ENCODE data around the gene MMRN2. TPM values are rescaled to one million over a fixed set of nuclear protein-coding genes. Genes with fewer than 3 reads are reported as not detected.
"Not testable (repeated sequence)": the region's sequence is repeated elsewhere in the genome, so short reads cannot be mapped to it uniquely, and the experiment has no call there.

Gene MMRN2
- total RNA-seq, 1 donor from 2014 or later, result 0.40 TPM

DNA sequence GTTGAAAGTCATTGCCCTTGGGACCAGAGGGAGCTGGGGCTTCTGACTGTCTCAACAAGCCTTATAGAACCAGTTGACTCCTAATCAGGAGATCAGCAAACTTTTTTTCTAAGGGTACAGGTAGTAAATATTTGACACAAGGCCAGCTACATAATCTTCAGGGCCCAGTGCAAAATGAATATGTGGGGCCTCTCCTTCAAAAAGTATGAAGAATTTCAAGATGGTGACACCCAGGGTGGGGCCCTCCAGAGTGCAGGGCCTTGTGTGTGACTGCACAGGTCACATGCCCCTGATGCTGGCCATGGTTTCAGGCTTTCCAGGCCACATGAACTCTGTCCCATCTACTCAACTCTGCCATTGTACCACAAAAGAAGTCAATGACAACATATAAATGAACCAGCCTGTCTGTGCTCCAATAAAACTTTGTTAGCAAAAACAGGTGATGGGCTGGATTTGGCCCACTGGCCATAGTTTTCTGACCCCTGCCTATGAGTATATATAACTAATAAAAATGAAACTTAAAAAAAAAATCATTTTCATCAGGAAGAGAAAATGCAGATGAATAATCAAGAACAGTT lies 6.1 kb downstream of the MMRN2 start:
- peaks cover 36% of the 10 kb centered on the region for H3K4me1 Mint-ChIP-seq
- no peaks in the 10 kb centered on the region for H3K27me3 Mint-ChIP-seq (ENCODE audit: low read depth)
- peaks cover 14% of the 10 kb centered on the region for H3K9me3 Mint-ChIP-seq
- no peak overlapping the region for H3K4me3 Mint-ChIP-seq
- peaks cover 12% of the 10 kb centered on the region for H3K36me3 Mint-ChIP-seq (ENCODE audit: low read depth)
- DNase-seq (ENCODE audit: low read depth, low spot score), result no peak
- TF ChIP-seq, protein P1, sequence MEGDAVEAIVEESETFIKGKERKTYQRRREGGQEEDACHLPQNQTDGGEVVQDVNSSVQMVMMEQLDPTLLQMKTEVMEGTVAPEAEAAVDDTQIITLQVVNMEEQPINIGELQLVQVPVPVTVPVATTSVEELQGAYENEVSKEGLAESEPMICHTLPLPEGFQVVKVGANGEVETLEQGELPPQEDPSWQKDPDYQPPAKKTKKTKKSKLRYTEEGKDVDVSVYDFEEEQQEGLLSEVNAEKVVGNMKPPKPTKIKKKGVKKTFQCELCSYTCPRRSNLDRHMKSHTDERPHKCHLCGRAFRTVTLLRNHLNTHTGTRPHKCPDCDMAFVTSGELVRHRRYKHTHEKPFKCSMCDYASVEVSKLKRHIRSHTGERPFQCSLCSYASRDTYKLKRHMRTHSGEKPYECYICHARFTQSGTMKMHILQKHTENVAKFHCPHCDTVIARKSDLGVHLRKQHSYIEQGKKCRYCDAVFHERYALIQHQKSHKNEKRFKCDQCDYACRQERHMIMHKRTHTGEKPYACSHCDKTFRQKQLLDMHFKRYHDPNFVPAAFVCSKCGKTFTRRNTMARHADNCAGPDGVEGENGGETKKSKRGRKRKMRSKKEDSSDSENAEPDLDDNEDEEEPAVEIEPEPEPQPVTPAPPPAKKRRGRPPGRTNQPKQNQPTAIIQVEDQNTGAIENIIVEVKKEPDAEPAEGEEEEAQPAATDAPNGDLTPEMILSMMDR (conservative IDR thresholded peaks at IDR 0.05), result no peak
- no peak overlapping the region for H3K27ac Mint-ChIP-seq (ENCODE audit: unreplicated experiment)

DNA sequence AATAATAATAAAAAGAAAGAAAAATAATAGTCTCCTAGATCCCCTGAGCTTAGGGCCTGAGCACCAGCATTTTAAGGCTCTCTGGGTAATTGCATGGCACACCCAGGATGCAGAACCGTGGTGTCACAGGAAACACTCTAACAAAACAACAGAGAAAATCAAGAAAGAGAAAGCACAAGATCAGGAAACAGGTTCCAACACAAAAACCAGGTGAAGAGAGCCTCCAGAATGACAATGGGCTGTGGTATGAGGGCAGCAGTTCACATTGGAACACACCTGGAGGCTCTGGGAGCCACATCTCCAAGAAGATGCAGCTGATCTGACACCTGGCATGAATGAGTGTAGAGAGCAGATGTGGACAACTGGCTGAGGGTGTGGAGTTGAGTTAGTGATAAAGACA lies 7.1 kb downstream of the MMRN2 start:
- Mint-ChIP-seq H3K9me3 (peaks cover 14% of the 10 kb centered on the region), H3K27me3 (ENCODE audit: low read depth) (no peaks in the 10 kb centered on the region), H3K27ac (ENCODE audit: unreplicated experiment) (no peak overlapping the region), H3K4me1 (peaks cover 37% of the 10 kb centered on the region), H3K4me3 (no peak overlapping the region), H3K36me3 (ENCODE audit: low read depth) (peaks cover 12% of the 10 kb centered on the region)
- TF ChIP-seq, protein P1 (conservative IDR thresholded peaks at IDR 0.05), result no peak
- no peak for DNase-seq (ENCODE audit: low read depth, low spot score)

DNA sequence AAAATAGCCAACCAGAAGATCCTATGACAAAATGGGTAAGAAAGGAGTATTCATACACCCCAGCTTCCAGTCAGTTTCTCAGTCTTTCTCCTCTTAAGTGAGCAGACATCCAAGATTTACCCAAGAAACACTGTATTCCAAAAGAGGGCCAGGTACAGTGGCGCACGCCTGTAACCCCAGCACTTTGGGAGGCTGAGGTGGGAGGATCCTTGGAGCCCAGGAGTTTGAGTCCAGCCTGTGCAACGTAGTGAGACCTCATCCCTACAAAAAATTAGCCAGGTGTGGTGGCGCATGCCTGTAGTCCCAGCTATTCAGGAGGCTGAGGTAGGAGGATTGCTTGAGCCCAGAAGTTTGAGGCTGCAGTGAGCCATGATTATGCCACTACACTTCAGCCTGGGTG lies 9.6 kb downstream of the MMRN2 start:
- not testable (repeated sequence) for DNase-seq (ENCODE audit: low read depth, low spot score); H3K4me3 Mint-ChIP-seq; H3K27me3 Mint-ChIP-seq (ENCODE audit: low read depth); H3K36me3 Mint-ChIP-seq (ENCODE audit: low read depth); H3K27ac Mint-ChIP-seq (ENCODE audit: unreplicated experiment); H3K9me3 Mint-ChIP-seq
- peaks cover 13% of the 10 kb centered on the region for H3K4me1 Mint-ChIP-seq

DNA sequence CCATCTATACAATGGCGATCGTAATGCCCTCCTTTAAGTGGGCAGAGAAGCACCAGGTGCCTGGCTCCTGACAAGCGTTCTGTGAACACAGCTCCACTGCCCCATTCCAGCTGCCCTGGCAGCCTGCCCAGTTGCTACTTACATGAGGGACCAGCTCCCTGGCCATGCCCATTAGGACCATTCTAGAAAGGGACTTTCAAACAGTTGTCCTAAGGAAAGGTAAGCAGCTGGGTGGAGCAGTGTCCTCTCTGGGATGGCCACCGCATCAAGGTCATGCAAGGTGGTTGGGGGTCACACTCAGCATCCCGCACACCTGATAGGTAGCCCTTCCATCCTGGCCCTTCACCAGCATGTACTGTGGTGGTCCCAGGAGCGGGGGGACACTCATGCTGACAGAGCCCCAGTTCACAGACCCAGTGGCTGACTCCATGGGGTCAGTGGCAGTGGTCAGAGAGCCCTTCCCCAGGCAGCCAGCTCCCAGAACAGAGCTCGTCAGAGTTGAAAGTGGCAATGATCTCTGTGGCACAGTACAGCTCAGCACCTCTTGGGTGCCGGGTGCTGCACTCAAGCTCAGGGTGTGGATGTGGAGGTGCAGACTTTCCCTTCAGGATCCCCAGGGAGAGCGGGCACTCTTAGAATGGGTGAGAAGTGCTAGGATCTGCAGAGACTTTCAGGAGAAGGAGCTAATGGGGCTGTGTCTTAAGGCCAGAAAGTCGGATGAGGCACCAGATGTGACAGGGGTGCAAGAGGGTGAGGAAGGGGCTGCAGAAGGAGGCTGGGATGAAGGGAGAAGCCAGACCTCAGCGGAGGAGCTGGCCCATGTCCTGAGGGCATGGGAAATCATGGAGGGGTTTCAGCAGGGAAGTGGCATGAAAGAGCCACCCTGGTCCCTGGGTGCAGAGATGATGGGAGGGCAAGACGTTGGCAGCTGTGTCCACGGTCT lies 10.9 kb downstream of the MMRN2 start:
- H3K27ac Mint-ChIP-seq (ENCODE audit: unreplicated experiment), result no peak overlapping the region
- DNase-seq (ENCODE audit: low read depth, low spot score), result no peak
- no peaks in the 10 kb centered on the region for H3K36me3 Mint-ChIP-seq (ENCODE audit: low read depth)
- no peak overlapping the region for H3K4me3 Mint-ChIP-seq
- peaks cover 13% of the 10 kb centered on the region for H3K4me1 Mint-ChIP-seq
- TF ChIP-seq, protein P1 (conservative IDR thresholded peaks at IDR 0.05), result no peak
- no peaks in the 10 kb centered on the region for H3K9me3 Mint-ChIP-seq
- no peaks in the 10 kb centered on the region for H3K27me3 Mint-ChIP-seq (ENCODE audit: low read depth)

DNA sequence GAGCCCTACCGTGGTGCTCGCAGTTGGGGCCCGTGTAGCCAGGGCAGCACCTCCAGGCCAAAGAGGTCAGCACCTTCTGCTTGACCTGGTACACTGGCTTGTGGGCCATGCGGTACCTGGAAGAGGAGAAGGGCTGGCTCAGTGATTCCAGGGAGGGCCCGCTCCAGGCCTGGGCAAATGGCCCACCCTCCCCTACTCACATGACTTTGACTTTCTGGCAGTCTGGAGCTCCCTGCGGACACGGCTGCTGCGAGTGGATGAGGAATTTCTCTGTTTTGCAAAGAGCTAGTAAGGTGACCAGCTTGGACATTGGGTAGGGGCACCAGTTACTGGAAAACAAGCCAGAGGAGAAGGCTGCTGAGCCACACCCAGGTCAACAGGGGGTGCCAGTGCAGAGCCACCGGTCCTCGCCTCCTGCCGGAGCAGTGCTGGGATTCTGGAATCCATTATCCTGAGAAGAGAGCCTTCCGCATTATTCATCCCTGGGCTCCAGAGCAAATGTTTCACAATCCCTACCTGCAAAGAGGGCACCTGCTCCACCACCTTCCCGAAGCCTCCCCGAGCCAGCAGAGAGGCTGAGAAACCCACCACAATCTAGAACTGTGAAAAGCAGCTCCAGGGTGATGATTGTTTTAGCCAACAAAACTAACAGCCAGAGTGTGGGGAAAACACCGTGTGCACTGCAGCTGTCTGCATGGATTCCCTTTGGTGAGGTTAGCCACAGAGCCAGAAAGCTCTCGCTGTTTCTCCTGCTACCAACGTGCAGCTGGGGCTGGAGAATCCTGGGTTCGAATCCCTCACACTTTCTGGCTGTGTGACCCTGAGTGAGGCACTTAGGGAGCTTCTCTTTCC lies 11.8 kb downstream of the MMRN2 start:
- Mint-ChIP-seq H3K9me3 (no peaks in the 10 kb centered on the region), H3K36me3 (ENCODE audit: low read depth) (no peaks in the 10 kb centered on the region), H3K4me1 (peaks cover 13% of the 10 kb centered on the region), H3K27ac (ENCODE audit: unreplicated experiment) (peak overlapping the region; percentile 78), H3K27me3 (ENCODE audit: low read depth) (no peaks in the 10 kb centered on the region), H3K4me3 (no peak overlapping the region)
- no peak for DNase-seq (ENCODE audit: low read depth, low spot score)
- TF ChIP-seq, protein P1 (conservative IDR thresholded peaks at IDR 0.05), result no peak

All from neural crest cell (in vitro differentiated cells).